Kidney epithelial cell (primary cell): Measurements from ENCODE around the gene CRYBB3. TPM values are rescaled to one million over a fixed set of nuclear protein-coding genes. Genes with fewer than 3 reads are reported as not detected.

ENCODE experiments used
- DNase-seq: peaks from one replicate; pipeline ENCODE4 v3.0.0-alpha.2; 2010; ENCODE audit warnings: low read depth
- H3K27me3 ChIP-seq: 2 replicates; pipeline ENCODE4 v1.6.0; 2011; ENCODE audit warnings: low read length; ENCODE audit not compliant: control insufficient read depth, insufficient read depth
- H3K36me3 ChIP-seq: 2 replicates; pipeline ENCODE4 v1.5.1; 2011; ENCODE audit warnings: low read length; ENCODE audit not compliant: control insufficient read depth, insufficient read depth
- H3K4me3 ChIP-seq: 2 replicates; pipeline ENCODE4 v1.5.1; 2011; ENCODE audit warnings: low read depth, mild to moderate bottlenecking, control low read depth, low read length
- CTCF ChIP-seq: IDR thresholded peaks from 2 replicates; pipeline ENCODE4 v1.5.1; 2011; ENCODE audit warnings: mild to moderate bottlenecking, moderate library complexity, low read length, control low read depth, inconsistent platforms; ENCODE audit not compliant: insufficient read depth, poor library complexity, severe bottlenecking
- total RNA-seq: library from RNA; depleted of rRNA; stranded (reverse); fragments of >200 nt; gene quantifications from 2 replicates; pipeline ENCODE4 v1.2.3, GENCODE V29; 2015

CRYBB3 gene
- total RNA-seq, 1 donor from 2014 or later, result not detected

- DNase-seq, result no peak
- Histone ChIP-seq H3K4me3 (no peak overlapping the region), H3K27me3 (no peaks in the 10 kb centered on the region), H3K36me3 (no peaks in the 10 kb centered on the region)
- TF ChIP-seq CTCF, result no peak
These were observed 39.3 kb upstream of the CRYBB3 start for GRCh38 chr22:25160120-25160996.

- Histone ChIP-seq H3K4me3 (no peak overlapping the region), H3K27me3 (no peaks in the 10 kb centered on the region), H3K36me3 (no peaks in the 10 kb centered on the region)
- no peak for TF ChIP-seq CTCF
- DNase-seq, result no peak
These were observed 38.4 kb upstream of the CRYBB3 start for GRCh38 chr22:25161017-25161915.

- no peaks in the 10 kb centered on the region for H3K36me3 ChIP-seq
- H3K4me3 ChIP-seq, result no peak overlapping the region
- no peak for TF ChIP-seq CTCF
- no peaks in the 10 kb centered on the region for H3K27me3 ChIP-seq
- no peak for DNase-seq
These were observed 37.6 kb upstream of the CRYBB3 start for GRCh38 chr22:25161916-25162530.

- no peak for DNase-seq
- no peaks in the 10 kb centered on the region for H3K27me3 ChIP-seq
- TF ChIP-seq CTCF, result no peak
- H3K36me3 ChIP-seq, result no peaks in the 10 kb centered on the region
- no peak overlapping the region for H3K4me3 ChIP-seq
These were observed 37.1 kb upstream of the CRYBB3 start for GRCh38 chr22:25162561-25162960.

- no peak for DNase-seq
- Histone ChIP-seq H3K4me3 (no peak overlapping the region), H3K36me3 (no peaks in the 10 kb centered on the region), H3K27me3 (no peaks in the 10 kb centered on the region)
- TF ChIP-seq CTCF, result no peak
These were observed 33.9 kb upstream of the CRYBB3 start for GRCh38 chr22:25165785-25166184.
